ENCODE results near the gene FSIP1. TPM values are rescaled to one million over a fixed set of nuclear protein-coding genes. Genes with fewer than 3 reads are reported as not detected.
A peak's percentile ranks its signal among the peaks of the same experiment; 100 is the strongest.

The FSIP1 gene
- total and polyA plus RNA-seq, 7 donors, result 1.1 to 12.6 (median 1.4) TPM

DNA sequence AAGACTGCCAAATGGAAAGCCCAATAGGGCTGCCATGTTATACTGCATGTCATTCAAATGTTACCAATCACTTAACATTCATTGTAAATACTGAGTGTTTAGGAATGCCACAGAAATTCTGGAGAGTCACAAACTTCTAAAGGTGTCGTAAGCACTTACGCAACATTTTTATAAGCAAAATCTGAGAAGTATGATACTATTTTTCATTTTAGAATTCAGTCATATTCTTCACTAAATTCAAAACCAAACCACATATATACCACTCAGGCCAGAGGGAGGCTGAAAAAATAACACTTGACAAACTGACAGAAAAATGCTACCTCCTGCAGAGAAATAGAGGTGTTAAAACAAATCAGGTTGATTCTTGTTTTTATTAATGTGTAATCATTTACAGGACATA is 112.0 kb downstream of the FSIP1 start:
- H3K27me3 ChIP-seq, result no peaks in the 10 kb centered on the region
- no peak overlapping the region for H3K27ac ChIP-seq
- H3K9me3 ChIP-seq, result no peaks in the 10 kb centered on the region
- WGBS, 2 donors, result 95 to 98% methylated on average over 2 of the region's 2 CpGs
- no peak overlapping the region for H3K4me3 ChIP-seq
- TF ChIP-seq POLR2A (IDR thresholded peaks at IDR 0.05) (no peak), POLR2AphosphoS5 (IDR thresholded peaks at IDR 0.05) (no peak), EP300 (IDR thresholded peaks at IDR 0.05) (no peak)
- TF ChIP-seq, protein P1, sequence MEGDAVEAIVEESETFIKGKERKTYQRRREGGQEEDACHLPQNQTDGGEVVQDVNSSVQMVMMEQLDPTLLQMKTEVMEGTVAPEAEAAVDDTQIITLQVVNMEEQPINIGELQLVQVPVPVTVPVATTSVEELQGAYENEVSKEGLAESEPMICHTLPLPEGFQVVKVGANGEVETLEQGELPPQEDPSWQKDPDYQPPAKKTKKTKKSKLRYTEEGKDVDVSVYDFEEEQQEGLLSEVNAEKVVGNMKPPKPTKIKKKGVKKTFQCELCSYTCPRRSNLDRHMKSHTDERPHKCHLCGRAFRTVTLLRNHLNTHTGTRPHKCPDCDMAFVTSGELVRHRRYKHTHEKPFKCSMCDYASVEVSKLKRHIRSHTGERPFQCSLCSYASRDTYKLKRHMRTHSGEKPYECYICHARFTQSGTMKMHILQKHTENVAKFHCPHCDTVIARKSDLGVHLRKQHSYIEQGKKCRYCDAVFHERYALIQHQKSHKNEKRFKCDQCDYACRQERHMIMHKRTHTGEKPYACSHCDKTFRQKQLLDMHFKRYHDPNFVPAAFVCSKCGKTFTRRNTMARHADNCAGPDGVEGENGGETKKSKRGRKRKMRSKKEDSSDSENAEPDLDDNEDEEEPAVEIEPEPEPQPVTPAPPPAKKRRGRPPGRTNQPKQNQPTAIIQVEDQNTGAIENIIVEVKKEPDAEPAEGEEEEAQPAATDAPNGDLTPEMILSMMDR (IDR thresholded peaks at IDR 0.05), result no peak
- H3K36me3 ChIP-seq, result no peaks in the 10 kb centered on the region
- peaks cover 0 to 33% (median 26%) of the 10 kb centered on the region in 4 donors for H3K4me1 ChIP-seq
- intact Hi-C loops (cut with DNase I), result no loop called here
- no peak for DNase-seq

DNA sequence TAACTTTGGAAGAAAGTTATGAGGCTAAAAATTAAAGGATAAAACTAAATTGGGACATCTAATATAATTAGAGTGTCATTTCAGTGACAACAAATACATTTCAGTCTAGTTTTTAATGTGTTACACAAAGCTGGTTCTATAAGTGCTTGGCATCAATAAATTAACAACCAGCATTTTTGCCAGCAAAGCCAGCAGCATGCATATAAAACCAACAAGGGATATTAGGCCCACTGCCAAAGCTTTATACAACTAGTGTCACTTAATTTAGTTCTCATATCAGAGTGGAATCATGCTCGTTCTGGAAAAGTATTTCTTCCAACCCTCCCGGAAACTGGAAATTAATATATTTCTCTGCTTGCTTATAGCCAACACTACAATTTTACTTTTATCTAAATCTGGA is 113.0 kb downstream of the FSIP1 start:
- H3K27me3 ChIP-seq, result no peaks in the 10 kb centered on the region
- H3K36me3 ChIP-seq, result no peaks in the 10 kb centered on the region
- intact Hi-C loops (cut with DNase I), result no loop called here
- peaks cover 0 to 42% (median 28%) of the 10 kb centered on the region in 4 donors for H3K4me1 ChIP-seq
- 51 to 74% methylated on average over 2 of the region's 2 CpGs for WGBS, 2 donors
- TF ChIP-seq, protein P1 (IDR thresholded peaks at IDR 0.05), result no peak
- no peak for TF ChIP-seq POLR2AphosphoS5 (IDR thresholded peaks at IDR 0.05)
- no peak for TF ChIP-seq POLR2A (IDR thresholded peaks at IDR 0.05)
- no peak for TF ChIP-seq EP300 (IDR thresholded peaks at IDR 0.05)
- peak overlapping the region in 1 of 4 donors; percentile 57 for H3K27ac ChIP-seq
- DNase-seq, result no peak
- no peaks in the 10 kb centered on the region for H3K9me3 ChIP-seq
- H3K4me3 ChIP-seq, result no peak overlapping the region

DNA sequence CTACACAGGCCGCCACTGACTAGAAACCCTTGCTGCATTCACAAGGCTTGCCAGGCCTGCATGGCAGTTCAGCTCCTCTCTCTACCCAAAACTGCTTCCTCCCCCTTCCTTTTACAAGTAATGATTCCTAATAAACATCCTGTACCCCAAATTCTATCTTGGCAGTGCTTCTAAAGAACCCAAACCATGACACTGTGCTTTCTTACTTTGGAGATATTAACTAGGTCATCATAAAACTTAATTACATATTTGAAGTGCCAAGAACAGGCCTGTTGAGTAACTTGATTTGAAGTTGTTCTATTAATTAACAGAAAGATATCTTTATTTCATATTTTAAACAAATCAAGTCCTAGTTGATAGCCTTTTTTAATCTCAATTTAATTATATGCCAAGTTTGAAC is 113.4 kb downstream of the FSIP1 start:
- H3K36me3 ChIP-seq, result no peaks in the 10 kb centered on the region
- WGBS, 2 donors, result 0 to 98% methylated on average over 1 of the region's 1 CpG
- no peaks in the 10 kb centered on the region for H3K27me3 ChIP-seq
- TF ChIP-seq EP300 (IDR thresholded peaks at IDR 0.05) (no peak), POLR2AphosphoS5 (IDR thresholded peaks at IDR 0.05) (no peak), POLR2A (IDR thresholded peaks at IDR 0.05) (no peak)
- TF ChIP-seq, protein P1 (IDR thresholded peaks at IDR 0.05), result no peak
- peaks cover 0 to 46% (median 30%) of the 10 kb centered on the region in 4 donors for H3K4me1 ChIP-seq
- no peak overlapping the region for H3K4me3 ChIP-seq
- no peaks in the 10 kb centered on the region for H3K9me3 ChIP-seq
- intact Hi-C loops (cut with DNase I), result no loop called here
- no peak for DNase-seq
- H3K27ac ChIP-seq, result peak overlapping the region in 3 of 4 donors; percentile 3 to 57 (median 5)

DNA sequence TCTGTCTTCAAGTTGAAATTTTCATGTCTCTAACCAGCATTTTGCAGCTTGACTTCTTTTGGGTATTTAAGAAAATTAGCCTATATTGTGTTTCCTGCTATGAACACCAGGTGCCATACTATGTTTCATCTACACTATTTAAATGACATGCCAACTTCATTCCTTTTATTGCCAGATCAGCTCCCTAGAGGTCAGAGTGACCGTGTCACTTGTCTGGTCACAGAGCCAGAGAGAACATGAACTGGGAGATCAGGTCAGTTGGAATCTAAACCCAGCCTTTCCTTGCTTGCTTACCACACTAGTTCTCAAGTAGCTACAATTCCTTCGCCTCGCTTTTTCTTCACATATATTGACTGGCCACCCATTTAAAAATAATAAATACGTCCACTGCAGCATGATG is 114.2 kb downstream of the FSIP1 start:
- peak overlapping the region in 2 of 4 donors; percentile 5 to 57 for H3K27ac ChIP-seq
- H3K4me1 ChIP-seq, result peaks cover 0 to 54% (median 36%) of the 10 kb centered on the region in 4 donors
- DNase-seq, result no peak
- intact Hi-C loops (cut with DNase I), result no loop called here
- no peaks in the 10 kb centered on the region for H3K27me3 ChIP-seq
- TF ChIP-seq EP300 (IDR thresholded peaks at IDR 0.05) (no peak), POLR2A (IDR thresholded peaks at IDR 0.05) (no peak), POLR2AphosphoS5 (IDR thresholded peaks at IDR 0.05) (no peak)
- TF ChIP-seq, protein P1 (IDR thresholded peaks at IDR 0.05), result no peak
- 93 to 95% methylated on average over 4 of the region's 4 CpGs for WGBS, 2 donors
- no peaks in the 10 kb centered on the region for H3K36me3 ChIP-seq
- no peaks in the 10 kb centered on the region for H3K9me3 ChIP-seq
- H3K4me3 ChIP-seq, result no peak overlapping the region

Measured in sigmoid colon (tissue), 7 donors.